ENCODE measurements around the gene EPB41L2.
"Not testable (repeated sequence)": the region's sequence is repeated elsewhere in the genome, so short reads cannot be mapped to it uniquely, and the experiment has no call there.

The EPB41L2 gene

GRCh38 chr6:131001945-131002660, 60.9 kb downstream of the EPB41L2 start:
- DNase-seq: no peak

- no peak for DNase-seq
Measured at GRCh38 chr6:131001111-131001736, 61.8 kb downstream of the EPB41L2 start.

- no peak for DNase-seq
Measured at GRCh38 chr6:131000544-131000943, 62.5 kb downstream of the EPB41L2 start.

GRCh38 chr6:130997061-130997753, 65.8 kb downstream of the EPB41L2 start:
- DNase-seq: no peak

- no peak for DNase-seq
Measured at GRCh38 chr6:130996635-130997034, 66.4 kb downstream of the EPB41L2 start.

GRCh38 chr6:130995783-130996447, 67.1 kb downstream of the EPB41L2 start:
- DNase-seq: no peak

GRCh38 chr6:130994319-130995097, 68.5 kb downstream of the EPB41L2 start:
- DNase-seq: no peak

- no peak for DNase-seq
Measured at GRCh38 chr6:130993292-130993765, 69.7 kb downstream of the EPB41L2 start.

GRCh38 chr6:130991422-130992137, 71.5 kb downstream of the EPB41L2 start:
- no peak for DNase-seq

GRCh38 chr6:130987539-130987938, 75.5 kb downstream of the EPB41L2 start:
- DNase-seq: not testable (repeated sequence)

- DNase-seq: no peak
Measured at GRCh38 chr6:130985115-130985514, 77.9 kb downstream of the EPB41L2 start.

GRCh38 chr6:130982941-130983456, 80.0 kb downstream of the EPB41L2 start:
- DNase-seq: no peak

- no peak for DNase-seq
Measured at GRCh38 chr6:130982135-130982534, 80.9 kb downstream of the EPB41L2 start.

- DNase-seq: no peak
Measured at GRCh38 chr6:130981409-130981808, 81.6 kb downstream of the EPB41L2 start.

GRCh38 chr6:130980310-130981032, 82.6 kb downstream of the EPB41L2 start:
- DNase-seq: no peak

GRCh38 chr6:130978660-130979396, 84.2 kb downstream of the EPB41L2 start:
- DNase-seq: no peak

GRCh38 chr6:130978180-130978579, 84.9 kb downstream of the EPB41L2 start:
- DNase-seq: no peak

- no peak for DNase-seq
Measured at GRCh38 chr6:130975325-130975724, 87.7 kb downstream of the EPB41L2 start.

GRCh38 chr6:130973521-130974277, 89.3 kb downstream of the EPB41L2 start:
- no peak for DNase-seq

Data from NCI-H2171 (cell line).